Measurements from ENCODE around the gene ANGEL2.
"Not testable (repeated sequence)": the region's sequence is repeated elsewhere in the genome, so short reads cannot be mapped to it uniquely, and the experiment has no call there.

ANGEL2 gene

DNA sequence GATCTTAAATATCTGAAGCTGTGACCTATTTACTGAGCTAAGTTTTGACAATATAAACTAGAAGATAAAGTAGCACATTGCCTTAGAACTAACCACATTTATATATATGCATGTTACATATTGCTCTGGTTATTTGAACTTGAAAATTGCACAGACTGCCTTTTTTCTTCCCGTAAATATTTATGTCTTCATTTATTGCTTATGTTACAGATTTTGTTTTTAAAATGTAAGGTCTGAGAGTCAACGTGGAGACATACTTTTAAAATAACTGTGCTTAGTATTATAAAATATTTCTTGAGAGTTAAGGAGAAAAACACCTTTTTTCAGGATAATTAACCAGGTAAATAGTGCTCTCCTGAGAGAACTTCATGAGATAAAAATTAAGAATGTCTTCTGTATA is 38.5 kb upstream of the ANGEL2 start:
- TF ChIP-seq CTCF (IDR thresholded peaks at IDR 0.05; ENCODE audit: low read depth, low read length) = no peak

GRCh38 chr1:213053455-213053854 is 37.8 kb upstream of the ANGEL2 start:
- no peak for TF ChIP-seq CTCF (IDR thresholded peaks at IDR 0.05; ENCODE audit: low read depth, low read length)
- no peak overlapping the region for H3K4me3 ChIP-seq (ENCODE audit: low read depth, low read length)

More for the DNA sequence above, 38.5 kb upstream of the ANGEL2 start:
- no peak overlapping the region for H3K4me3 ChIP-seq (ENCODE audit: low read depth, low read length)

DNA sequence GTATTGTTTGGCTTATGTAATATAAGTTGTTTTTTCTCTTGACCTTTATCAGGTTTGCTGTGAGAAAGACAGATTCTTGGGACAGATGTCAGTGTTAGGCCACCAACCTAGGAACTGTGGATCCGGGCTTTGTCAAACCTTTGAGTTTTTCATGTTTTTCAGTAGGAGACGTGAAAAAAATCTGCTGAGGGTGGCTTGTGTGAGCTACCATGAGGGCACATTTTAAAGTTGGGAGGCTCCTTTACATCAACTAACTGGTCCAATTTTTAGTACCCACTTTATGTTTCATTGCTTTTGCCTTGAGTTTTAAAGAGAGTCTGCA is 36.2 kb upstream of the ANGEL2 start:
- H3K4me3 ChIP-seq (ENCODE audit: low read depth, low read length) = peak overlapping the region; percentile 81
- TF ChIP-seq CTCF (IDR thresholded peaks at IDR 0.05; ENCODE audit: low read depth, low read length) = no peak

DNA sequence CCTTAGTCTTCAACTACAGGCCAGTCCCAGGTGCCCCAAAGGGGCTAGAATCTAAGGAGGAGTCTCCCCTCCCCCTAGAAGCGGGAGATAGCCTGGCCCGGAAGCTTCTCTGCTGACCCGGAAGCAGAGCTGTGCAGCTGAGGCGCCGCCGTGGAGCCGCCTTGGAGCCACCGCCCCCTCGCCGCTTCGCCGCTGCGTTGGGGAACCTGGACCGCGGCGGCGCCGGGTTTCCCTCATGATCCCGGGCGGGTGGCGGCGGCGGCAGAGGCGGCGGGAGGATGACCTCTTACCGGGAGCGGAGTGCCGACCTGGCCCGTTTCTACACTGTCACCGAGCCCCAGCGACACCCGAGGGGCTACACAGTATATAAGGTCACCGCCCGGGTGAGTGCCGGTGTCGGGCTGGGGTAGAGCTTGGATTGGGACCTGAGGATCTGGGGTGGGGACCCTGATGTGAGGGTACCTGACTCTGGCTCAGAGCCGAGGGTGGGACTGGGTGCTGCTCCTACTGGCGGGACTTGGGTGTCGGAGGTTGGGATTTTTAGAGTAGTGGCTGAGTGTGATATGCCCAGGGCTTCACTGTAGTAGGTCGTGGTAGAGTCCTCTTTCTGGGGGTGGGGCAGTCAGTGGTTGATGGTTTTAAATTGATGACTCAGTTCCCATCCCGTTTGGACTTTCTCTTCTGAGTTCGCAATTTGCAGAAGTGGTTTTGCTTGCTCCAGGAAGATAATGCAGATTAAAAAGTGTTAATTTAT is 35.6 kb upstream of the ANGEL2 start, which contains the start of gene RPS6KC1:
Gene RPS6KC1, plus strand, starts transcription at position 115 of the 754 bp plus-strand sequence. Its CDS starts 164 bp downstream, at position 279.
- peak within 1 kb of the TSS; percentile 81 for H3K4me3 ChIP-seq (ENCODE audit: low read depth, low read length)
- no peak for TF ChIP-seq CTCF (IDR thresholded peaks at IDR 0.05; ENCODE audit: low read depth, low read length)

GRCh38 chr1:213050745-213051126 is 35.1 kb upstream of the ANGEL2 start:
- no peak for TF ChIP-seq CTCF (IDR thresholded peaks at IDR 0.05; ENCODE audit: low read depth, low read length)
- peak overlapping the region; percentile 81 for H3K4me3 ChIP-seq (ENCODE audit: low read depth, low read length)

- H3K4me3 ChIP-seq (ENCODE audit: low read depth, low read length) = no peak overlapping the region
- TF ChIP-seq CTCF (IDR thresholded peaks at IDR 0.05; ENCODE audit: low read depth, low read length) = no peak
Measured at GRCh38 chr1:213049232-213049631, 33.6 kb upstream of the ANGEL2 start.

DNA sequence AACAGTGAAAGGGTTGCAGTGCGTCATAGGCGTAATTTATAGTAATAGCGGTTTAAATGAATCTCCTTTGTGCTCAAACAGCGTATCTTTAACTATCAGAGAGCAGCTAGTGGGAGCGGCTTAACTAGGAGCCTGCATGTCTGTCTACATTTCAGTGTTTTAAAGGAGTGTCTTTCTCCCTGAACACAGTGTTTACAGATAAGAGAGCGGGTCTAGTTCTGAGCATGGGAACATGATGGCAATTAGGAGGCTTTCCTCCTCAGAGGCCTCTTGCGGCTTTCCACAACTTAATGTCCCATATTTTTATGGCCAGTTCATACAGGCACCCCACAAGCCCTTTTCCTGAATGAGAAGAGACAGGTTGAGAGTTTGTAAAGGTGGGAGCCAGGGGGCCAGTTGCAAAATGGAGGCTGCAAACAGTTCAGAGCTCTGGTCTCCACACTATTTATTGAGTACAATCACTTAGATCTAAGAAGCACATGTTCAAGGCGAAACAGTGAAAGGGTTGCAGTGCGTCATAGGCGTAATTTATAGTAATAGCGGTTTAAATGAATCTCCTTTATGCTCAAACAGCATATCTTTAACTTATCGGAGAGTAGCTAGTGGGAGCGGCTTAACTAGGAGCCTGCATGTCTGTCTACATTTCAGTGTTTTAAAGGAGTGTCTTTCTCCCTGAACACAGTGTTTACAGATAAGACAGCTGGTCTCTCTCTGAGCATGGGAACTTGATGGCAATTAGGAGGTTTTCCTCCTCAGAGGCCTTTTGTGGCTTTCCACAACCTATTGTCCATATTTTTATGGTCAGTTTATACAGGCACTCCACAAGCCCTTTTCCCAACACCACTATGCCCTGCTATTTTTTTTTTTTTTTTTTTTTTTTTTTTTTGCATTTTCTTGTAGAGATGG is 29.9 kb upstream of the ANGEL2 start:
- not testable (repeated sequence) for H3K4me3 ChIP-seq (ENCODE audit: low read depth, low read length)

Data from WI38 (cell line).